GM13977 (cell line): ENCODE data around the gene TUSC2.
"Not testable (repeated sequence)": the region's sequence is repeated elsewhere in the genome, so short reads cannot be mapped to it uniquely, and the experiment has no call there.

ENCODE experiments used
- DNase-seq: peaks from one replicate; pipeline ENCODE4 v3.0.0; 2012; ENCODE audit warnings: low spot score
- CTCF ChIP-seq: IDR thresholded peaks from 2 replicates; pipeline ENCODE4 v1.5.1; 2012; ENCODE audit warnings: mild to moderate bottlenecking, control low read depth; ENCODE audit not compliant: insufficient read depth; ENCODE audit errors: extremely low read depth, missing control alignments
- in situ Hi-C: fragments of 300-500 bp; cut with MboI; formaldehyde crosslinking; loops from one replicate; pipeline ENCODE4 v1.12.0; 2022; ENCODE audit warnings: low sequenced_read_pairs, low pct_unique_long_range_greater_than_20kb, mixed read lengths, inconsistent platforms; ENCODE audit not compliant: unreplicated experiment

TUSC2 gene

GRCh38 chr3:50289130-50289529 lies 38.9 kb downstream of the TUSC2 start:
- DNase-seq: no peak
- in situ Hi-C loops: no loop called here
- TF ChIP-seq CTCF: no peak

- TF ChIP-seq CTCF: no peak
- DNase-seq: no peak
- in situ Hi-C loops: no loop called here
These were observed 39.5 kb downstream of the TUSC2 start for GRCh38 chr3:50288387-50289007.

GRCh38 chr3:50287262-50287661 lies 40.8 kb downstream of the TUSC2 start:
- no peak for DNase-seq
- TF ChIP-seq CTCF: no peak
- in situ Hi-C loops: no loop called here

GRCh38 chr3:50286322-50287227 lies 41.4 kb downstream of the TUSC2 start:
- no peak for DNase-seq
- no peak for TF ChIP-seq CTCF
- in situ Hi-C loops: no loop called here

- in situ Hi-C loops, DNase-seq: not testable (repeated sequence)
These were observed 43.9 kb downstream of the TUSC2 start for GRCh38 chr3:50284121-50284520.

GRCh38 chr3:50279255-50280016 lies 48.6 kb downstream of the TUSC2 start:
- in situ Hi-C loops: loop anchor here (10.0 kb wide), 1 partner anchor 55 kb away; no protein-coding TSS in a partner anchor
- no peak for DNase-seq
- TF ChIP-seq CTCF: no peak
